ENCODE measurements around the gene PRDM16. TPM values are rescaled to one million over a fixed set of nuclear protein-coding genes. Genes with fewer than 3 reads are reported as not detected.

Gene PRDM16
- polyA plus RNA-seq, 1 donor from 2014 or later = 0.21 TPM

DNA sequence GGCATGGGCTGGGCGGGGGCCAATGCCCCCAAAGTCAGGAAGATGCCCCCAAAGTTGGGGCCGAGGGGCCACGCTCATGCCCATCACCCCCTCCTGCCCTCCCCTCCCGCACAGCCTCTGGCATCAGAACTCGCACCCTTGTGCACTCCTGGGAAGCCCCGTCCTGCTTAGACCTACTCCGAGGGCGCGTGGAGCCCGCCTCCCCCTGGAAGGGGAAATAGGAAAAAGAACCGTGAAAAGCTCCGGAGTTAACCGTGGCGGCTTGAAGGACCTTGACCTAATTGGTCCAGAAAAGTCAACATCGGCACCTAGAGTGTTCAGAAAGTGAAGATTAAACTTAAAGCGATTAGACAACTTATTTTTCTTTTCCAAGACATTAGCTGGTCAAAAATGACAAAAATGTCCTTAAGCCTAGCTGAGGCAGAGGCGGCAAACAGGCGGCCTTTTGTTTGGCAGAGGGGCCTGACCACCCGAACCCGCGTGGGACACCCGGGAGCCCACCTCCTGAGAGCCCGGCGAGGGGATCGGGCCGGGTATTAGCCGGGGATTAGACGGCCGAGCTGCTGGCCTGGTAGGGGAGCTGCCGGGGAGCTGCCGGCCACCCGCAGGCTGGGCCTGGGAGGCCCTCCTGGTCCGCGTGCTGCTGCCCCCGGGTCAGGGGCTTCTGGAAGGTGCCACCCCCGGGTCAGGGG, 65.5 kb downstream of the PRDM16 start:
- Histone ChIP-seq H3K36me3 (ENCODE audit: insufficient read depth, low read length) (no peaks in the 10 kb centered on the region), H3K9ac (ENCODE audit: low read length) (no peak overlapping the region), H3F3A (ENCODE audit: insufficient read depth, low read length, poor library complexity, severe bottlenecking) (no peaks in the 10 kb centered on the region), H4K20me1 (ENCODE audit: insufficient read depth) (no peaks in the 10 kb centered on the region), H3K27ac (ENCODE audit: low read length) (no peak overlapping the region), H3K79me2 (replicated peaks; ENCODE audit: insufficient read depth, low read length) (peaks cover 40% of the 10 kb centered on the region), H3K4me2 (ENCODE audit: low read length) (no peak overlapping the region), H3K27me3 (ENCODE audit: insufficient read depth, low read depth, low read length) (no peaks in the 10 kb centered on the region), H3K4me3 (ENCODE audit: low read length) (no peak overlapping the region), H2AFZ (ENCODE audit: low read depth, low read length) (no peak overlapping the region), H3K9me2 (ENCODE audit: insufficient read depth, low read length) (no peaks in the 10 kb centered on the region), H3K9me3 (ENCODE audit: low read length) (no peaks in the 10 kb centered on the region)
- TF ChIP-seq MXI1 (conservative IDR thresholded peaks at IDR 0.05; ENCODE audit: poor library complexity, severe bottlenecking) (no peak), EZH2 (IDR thresholded peaks at IDR 0.05; ENCODE audit: borderline replicate concordance, insufficient read depth, low read length, poor library complexity, severe bottlenecking) (no peak), EP300 (conservative IDR thresholded peaks at IDR 0.05; ENCODE audit: poor library complexity, severe bottlenecking) (no peak), TAF1 (IDR thresholded peaks at IDR 0.05; ENCODE audit: low read depth) (no peak), POLR2AphosphoS5 (IDR thresholded peaks at IDR 0.05) (no peak)

DNA sequence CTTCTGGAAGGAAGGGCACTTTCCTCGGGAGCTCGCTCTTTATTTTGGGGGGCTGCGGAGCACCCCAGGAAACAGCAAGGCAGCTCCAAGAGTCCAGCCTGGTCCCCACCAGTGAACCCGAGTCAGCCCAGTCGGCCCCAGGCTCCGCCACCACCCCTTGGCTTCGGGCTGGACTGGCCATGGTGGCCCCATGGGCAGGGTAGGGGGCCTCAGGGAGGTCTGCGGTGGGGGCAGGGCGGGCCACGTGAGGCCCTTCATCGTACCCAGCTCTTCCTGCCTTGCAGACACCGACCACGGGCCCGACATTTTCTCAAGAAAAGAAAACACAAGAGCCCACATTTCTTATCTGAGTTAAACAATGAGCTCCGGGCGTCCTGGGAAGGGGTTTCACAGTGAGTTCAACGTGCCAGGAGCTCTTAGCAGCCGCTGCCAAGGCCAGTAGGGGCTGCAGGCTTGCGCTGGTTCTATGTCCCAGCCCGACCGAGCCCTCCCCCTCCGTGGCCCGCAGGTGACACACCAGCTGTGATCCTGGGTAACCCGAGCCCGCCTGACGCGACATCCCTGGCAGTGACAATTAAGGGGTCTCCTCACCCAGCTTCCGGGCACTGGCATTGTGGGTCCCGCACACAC, 66.2 kb downstream of the PRDM16 start:
- TF ChIP-seq SMC3 (conservative IDR thresholded peaks at IDR 0.05; ENCODE audit: poor library complexity) (no peak), TAF1 (IDR thresholded peaks at IDR 0.05; ENCODE audit: low read depth) (no peak), POLR2AphosphoS5 (IDR thresholded peaks at IDR 0.05) (no peak), RAD21 (conservative IDR thresholded peaks at IDR 0.05) (no peak), MXI1 (conservative IDR thresholded peaks at IDR 0.05; ENCODE audit: poor library complexity, severe bottlenecking) (no peak), EZH2 (IDR thresholded peaks at IDR 0.05; ENCODE audit: borderline replicate concordance, insufficient read depth, low read length, poor library complexity, severe bottlenecking) (no peak), EP300 (conservative IDR thresholded peaks at IDR 0.05; ENCODE audit: poor library complexity, severe bottlenecking) (no peak)
- TF ChIP-seq, protein P1, sequence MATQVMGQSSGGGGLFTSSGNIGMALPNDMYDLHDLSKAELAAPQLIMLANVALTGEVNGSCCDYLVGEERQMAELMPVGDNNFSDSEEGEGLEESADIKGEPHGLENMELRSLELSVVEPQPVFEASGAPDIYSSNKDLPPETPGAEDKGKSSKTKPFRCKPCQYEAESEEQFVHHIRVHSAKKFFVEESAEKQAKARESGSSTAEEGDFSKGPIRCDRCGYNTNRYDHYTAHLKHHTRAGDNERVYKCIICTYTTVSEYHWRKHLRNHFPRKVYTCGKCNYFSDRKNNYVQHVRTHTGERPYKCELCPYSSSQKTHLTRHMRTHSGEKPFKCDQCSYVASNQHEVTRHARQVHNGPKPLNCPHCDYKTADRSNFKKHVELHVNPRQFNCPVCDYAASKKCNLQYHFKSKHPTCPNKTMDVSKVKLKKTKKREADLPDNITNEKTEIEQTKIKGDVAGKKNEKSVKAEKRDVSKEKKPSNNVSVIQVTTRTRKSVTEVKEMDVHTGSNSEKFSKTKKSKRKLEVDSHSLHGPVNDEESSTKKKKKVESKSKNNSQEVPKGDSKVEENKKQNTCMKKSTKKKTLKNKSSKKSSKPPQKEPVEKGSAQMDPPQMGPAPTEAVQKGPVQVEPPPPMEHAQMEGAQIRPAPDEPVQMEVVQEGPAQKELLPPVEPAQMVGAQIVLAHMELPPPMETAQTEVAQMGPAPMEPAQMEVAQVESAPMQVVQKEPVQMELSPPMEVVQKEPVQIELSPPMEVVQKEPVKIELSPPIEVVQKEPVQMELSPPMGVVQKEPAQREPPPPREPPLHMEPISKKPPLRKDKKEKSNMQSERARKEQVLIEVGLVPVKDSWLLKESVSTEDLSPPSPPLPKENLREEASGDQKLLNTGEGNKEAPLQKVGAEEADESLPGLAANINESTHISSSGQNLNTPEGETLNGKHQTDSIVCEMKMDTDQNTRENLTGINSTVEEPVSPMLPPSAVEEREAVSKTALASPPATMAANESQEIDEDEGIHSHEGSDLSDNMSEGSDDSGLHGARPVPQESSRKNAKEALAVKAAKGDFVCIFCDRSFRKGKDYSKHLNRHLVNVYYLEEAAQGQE (IDR thresholded peaks at IDR 0.05; ENCODE audit: borderline replicate concordance) = no peak
- TF ChIP-seq, protein P2, sequence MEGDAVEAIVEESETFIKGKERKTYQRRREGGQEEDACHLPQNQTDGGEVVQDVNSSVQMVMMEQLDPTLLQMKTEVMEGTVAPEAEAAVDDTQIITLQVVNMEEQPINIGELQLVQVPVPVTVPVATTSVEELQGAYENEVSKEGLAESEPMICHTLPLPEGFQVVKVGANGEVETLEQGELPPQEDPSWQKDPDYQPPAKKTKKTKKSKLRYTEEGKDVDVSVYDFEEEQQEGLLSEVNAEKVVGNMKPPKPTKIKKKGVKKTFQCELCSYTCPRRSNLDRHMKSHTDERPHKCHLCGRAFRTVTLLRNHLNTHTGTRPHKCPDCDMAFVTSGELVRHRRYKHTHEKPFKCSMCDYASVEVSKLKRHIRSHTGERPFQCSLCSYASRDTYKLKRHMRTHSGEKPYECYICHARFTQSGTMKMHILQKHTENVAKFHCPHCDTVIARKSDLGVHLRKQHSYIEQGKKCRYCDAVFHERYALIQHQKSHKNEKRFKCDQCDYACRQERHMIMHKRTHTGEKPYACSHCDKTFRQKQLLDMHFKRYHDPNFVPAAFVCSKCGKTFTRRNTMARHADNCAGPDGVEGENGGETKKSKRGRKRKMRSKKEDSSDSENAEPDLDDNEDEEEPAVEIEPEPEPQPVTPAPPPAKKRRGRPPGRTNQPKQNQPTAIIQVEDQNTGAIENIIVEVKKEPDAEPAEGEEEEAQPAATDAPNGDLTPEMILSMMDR (IDR thresholded peaks at IDR 0.05; ENCODE audit: poor library complexity, severe bottlenecking) = no peak

More for the DNA sequence above, 66.2 kb downstream of the PRDM16 start:
- Histone ChIP-seq H3K79me2 (replicated peaks; ENCODE audit: insufficient read depth, low read length) (peaks cover 35% of the 10 kb centered on the region), H3K4me2 (ENCODE audit: low read length) (no peak overlapping the region), H3K9me2 (ENCODE audit: insufficient read depth, low read length) (no peaks in the 10 kb centered on the region), H4K20me1 (ENCODE audit: insufficient read depth) (no peaks in the 10 kb centered on the region), H3K36me3 (ENCODE audit: insufficient read depth, low read length) (no peaks in the 10 kb centered on the region), H3K9ac (ENCODE audit: low read length) (no peak overlapping the region), H3K4me3 (ENCODE audit: low read length) (no peak overlapping the region), H3F3A (ENCODE audit: insufficient read depth, low read length, poor library complexity, severe bottlenecking) (no peaks in the 10 kb centered on the region), H3K27ac (ENCODE audit: low read length) (no peak overlapping the region), H3K27me3 (ENCODE audit: insufficient read depth, low read depth, low read length) (no peaks in the 10 kb centered on the region), H3K9me3 (ENCODE audit: low read length) (no peaks in the 10 kb centered on the region), H2AFZ (ENCODE audit: low read depth, low read length) (no peak overlapping the region)

All from neural cell (in vitro differentiated cells).